ENCODE results near the gene FOXK2.
A peak's percentile ranks its signal among the peaks of the same experiment; 100 is the strongest.

The FOXK2 gene

DNA sequence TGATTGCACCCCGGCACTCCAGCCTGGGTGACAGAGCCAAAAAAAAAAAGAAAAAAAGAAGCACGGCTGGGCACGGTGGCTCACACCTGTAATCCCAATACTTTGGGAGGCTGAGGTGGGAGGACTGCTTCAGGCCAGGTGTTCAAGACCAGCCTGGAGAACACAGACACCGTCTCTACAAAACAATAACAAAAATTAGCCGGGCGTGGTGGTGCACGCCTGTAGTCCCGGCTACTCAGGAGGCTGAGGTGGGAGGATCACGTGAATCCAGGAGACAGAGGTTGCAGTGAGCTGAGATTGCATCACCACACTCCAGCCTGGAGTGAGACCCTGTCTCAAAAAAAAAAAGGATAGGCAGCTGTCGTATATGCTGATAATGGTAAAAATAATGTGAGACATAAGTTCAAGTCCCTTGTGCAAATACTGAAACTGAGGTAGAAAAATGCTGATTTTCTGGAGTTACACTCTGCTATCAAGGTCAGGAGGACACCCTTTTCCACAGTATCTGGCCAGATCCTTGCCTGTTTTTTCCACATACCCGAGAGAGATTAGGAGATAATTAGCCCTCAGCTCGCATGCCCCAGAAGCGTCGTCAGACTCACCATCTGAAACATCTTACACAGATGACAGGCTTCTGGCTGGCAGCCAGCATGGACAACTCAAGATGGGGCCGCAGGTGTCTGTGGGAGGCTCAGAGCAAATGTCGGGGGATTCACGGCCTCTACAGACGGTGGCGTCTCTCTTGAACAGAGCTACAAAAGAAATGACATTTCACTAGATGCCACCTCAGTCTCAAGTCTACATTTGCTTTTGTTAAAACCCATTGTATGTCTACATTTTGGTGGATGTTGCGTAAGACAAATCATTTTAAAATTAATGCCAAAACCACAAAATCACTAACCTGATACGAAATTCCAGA is 91.9 kb downstream of the FOXK2 start:
- DNase-seq = no peak

DNA sequence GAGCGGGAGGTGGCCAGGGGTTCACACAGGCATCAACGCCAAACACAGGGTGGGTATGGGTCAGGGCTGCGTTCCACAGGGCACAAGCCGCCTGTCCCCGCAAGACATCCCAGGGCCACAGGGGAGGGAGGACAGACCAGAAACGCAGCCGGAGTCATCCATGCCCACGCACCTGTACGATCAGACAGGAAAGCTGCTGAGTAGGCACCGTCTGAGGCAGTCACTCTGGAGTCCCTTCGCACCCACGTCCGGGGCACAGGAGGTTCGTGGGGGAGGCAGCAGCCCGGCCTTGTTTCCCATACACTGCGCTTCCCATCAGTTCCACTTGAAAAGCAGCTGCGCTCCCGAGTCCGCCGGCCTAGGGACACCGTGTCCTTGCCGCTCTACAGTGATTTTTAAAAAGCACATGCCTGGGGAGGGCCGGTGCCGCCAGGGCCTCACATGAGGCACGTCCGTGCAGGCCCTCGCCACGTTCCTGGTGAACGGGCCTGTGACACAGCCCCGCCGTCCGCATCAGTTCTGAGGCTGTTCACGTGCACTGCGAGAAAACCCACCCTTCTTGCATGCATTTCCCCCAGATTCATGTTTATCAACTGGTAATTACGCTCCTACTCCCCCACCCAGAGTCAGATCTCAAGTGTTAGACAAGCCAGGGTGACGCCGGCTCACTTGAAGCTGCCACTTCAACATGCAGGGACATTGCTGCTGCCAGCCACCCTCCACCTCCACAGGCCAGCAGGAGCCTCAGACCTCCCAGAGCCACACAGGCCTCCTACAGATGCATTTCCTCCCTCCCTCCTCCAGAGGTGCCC is 94.0 kb downstream of the FOXK2 start:
- no peak for DNase-seq

DNA sequence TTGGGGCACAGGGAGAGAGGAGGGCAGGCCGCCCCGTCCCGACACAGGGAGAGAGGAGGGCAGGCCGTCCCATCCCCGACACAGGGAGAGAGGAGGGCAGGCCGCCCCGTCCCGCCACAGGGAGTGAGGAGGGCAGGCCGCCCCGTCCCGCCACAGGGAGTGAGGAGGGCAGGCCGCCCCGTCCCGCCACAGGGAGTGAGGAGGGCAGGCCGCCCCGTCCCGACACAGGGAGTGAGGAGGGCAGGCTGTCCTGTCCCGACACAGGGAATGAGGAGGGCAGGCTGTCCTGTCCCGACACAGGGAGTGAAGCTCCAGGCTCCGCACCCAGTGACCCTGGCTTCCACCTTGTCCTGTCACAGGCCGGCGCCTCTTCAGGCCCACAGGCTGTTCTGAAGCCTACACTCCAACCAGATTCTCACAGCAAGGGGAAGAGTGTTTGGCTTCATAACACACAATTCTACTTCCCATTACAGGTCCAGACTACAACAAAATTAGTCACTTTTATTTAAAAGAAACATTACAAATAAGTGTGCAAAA is 94.6 kb downstream of the FOXK2 start:
- no peak for DNase-seq

DNA sequence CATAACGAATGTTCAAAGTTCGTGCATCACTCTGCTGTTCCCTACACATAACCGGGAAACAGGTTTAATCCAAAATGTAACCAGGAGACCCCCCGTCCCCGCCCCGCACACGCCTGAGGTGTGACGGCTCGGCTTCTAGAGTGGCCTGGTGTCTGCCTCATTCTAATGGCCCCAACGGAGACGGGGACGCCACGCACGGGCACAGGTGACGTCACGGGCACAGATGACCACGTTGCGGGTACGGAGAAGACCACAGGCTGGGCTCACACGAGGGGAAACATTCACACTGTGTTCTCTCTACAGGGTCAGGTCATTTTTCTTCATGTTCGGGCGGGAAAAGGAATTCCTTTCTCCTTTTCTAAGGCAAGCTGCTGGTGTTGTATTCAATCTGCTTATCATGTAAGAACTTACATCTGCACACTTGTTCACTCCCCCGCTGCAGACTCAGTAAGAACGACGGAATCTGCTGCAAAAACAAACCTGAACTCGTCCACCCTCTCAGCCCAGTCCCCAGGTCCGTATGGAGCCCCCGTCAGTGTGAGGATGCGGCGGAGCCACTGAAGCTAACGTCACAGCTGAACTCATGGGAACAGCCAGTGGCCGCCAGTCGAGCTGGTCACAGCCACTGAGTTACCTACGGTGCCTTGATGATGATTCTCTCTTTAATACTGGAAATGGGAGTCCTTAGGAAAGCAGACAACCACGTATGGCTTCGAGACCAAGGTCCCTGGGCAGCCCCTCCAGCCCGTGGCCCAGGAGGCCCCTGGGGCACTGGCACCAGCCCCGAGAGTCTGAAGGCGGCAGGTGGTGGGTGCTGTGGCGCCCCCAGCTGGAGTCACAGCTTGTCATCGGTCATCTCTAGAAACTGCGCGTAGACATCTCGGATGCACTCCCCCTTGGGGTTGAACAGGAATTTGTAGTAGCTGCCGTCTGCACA is 95.8 kb downstream of the FOXK2 start:
- DNase-seq = peak; percentile 19 to 24

DNA sequence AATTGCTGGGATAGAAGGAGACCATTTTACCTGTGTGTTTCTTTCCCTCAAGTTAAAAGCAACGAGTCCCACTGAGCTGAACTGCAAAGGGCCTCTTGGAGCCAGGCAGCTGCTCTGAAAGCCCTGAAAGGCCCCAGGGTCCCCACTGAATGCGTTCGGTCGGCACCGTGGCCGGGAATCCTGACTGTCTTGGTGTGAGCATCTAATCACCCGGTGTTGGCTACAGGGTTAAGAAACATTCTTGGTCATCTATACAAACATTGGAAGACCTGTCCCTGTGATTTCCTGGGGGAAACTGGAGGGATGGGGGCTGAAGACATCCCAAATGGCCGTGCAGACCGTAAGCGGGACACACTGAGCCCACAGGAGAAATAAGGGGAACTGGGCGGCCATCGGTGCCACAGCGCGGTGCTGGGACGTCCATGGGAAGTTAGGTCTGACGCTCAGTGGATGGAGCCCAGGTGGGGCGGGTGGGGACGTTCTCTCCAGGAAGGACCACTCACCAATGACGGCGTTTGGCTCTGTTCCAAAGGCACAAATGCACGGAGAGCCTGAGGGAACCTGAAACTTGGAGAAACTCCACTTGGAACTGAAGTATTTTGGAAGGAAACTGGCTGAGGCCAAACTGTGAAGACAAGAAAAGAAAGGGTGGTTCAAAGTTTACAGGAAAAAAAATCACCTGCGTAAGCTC is 96.6 kb downstream of the FOXK2 start:
- no peak for DNase-seq

DNA sequence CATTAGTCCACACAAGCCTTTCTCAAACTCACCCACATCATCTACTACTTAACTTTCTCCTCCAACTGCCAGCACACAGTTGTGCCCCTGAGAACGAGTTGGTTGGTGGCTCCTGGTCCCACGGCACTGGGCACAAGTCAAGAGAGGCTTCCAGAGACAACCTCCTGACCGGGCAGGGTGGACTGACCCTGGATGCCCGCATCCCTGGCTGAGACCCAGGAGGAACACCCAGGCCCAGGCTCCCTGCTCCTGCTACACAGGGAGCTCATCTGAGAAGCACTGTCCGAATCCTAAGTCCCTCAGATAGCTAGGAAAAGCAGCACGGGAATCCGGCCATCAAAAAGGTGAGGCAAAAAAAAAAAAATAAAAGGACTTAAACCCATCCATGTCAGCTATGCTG is 99.7 kb downstream of the FOXK2 start:
- DNase-seq = no peak

DNA sequence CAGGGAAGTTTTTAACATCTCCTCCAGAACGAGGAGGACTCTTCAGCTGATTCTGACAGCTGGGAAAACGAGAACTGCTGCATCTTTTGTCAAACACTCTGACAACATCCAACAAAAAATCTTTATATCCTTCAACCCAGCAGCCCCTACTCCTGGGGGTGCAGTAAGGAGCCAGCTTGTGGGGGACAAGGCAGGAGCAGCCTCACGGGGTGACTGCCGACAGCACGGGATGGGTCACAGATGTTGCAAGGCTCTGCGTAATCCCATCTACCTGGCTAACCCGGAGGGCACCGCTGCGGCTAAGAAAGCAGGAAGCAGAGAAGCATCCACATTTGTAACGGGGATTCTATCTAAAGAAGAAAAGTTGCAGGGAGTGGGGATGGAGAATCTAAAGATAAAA is 100.1 kb downstream of the FOXK2 start:
- DNase-seq = no peak

DNA sequence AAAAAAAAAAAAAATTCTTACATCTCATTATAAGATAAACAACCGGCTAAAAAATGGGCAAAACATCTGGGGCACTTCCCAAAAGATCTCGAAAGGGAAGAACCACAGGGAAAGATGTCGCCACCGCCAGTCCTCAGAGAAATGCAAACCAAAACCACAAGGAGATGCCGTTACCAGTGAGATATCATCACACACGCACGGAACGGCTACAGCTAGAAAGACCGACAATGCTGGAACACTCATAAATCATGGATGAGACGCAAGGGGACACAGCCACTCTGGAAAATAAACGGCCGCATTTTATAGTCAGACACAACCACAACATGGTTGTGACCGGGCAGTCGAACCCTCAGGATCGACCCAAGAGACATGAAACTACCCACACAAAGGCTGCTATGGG is 104.2 kb downstream of the FOXK2 start:
- no peak for DNase-seq

DNA sequence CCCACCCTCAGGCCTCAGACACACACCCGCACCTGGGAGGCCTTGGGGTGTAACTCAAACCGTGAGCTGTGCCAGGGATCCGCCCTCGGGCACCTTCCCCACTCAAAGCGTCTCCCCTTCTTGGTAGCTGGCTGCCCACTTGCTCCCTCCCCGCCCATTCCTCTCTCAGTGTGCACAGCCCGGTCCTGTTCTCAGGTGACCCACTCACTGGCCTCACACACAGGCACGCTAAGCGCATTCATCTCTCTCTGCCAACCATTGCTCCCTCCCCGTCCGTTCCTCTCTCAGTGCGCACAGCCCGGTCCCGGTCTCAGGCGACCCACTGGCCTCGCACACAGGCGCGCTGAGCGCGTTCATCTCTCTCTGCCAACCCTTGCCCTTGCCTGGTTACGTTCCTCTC is 107.9 kb downstream of the FOXK2 start:
- DNase-seq = no peak

DNA sequence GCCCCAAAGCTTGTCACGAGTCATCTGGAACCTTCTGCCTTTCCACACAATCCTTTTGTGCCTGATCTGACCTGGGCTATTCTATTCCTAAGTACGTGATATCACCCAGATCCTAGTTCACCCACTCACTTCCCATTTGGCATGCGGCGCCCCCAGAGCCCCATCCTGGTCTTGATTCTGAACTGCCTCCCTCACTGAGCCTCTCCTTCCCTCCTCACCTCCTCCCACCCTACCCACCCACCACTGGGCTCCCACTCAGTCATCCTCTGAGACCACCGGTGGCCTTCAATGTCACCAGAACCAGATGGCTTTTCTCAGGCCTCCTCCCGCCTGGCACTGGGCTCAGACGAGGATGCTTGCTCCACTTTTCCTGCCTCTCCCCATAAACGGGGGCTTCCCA is 110.2 kb downstream of the FOXK2 start:
- DNase-seq = no peak

DNA sequence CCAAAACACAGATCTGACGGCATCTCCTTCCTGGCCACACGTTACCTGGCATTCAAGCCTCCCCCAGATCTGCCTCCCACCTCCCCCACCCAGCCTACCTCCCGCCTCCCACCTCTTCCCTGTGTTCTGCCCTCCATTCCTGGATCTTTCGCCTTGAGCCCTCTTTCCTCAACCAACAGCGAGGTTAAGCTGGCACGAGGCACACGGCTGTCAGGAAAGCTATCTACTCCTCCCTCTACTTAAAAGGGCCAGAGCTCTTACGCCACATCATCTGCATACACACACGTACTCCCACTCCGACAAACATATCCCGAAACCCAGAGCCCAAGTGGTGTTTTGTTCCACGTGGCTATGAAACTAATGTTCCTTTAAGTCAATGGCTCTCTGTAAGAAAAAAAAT is 110.7 kb downstream of the FOXK2 start:
- DNase-seq = no peak

DNA sequence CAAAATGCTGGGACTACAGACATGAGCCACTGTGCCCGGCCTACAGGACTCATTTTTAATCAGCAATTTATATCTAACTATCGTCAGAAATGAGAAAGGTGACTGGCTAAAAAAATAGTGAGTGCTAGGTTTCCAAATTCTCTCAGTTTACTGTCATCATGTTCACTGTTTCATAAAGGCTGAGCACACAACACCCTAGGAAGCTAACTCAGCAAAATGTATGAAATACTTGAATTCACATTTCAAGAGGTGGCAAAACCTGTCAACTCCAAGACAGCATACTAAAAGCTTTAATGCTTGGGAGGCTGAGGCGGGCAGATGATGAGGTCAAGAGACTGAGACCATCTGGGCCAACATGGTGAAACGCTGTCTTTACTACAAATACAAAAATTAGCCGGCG is 112.0 kb downstream of the FOXK2 start:
- no peak for DNase-seq

DNA sequence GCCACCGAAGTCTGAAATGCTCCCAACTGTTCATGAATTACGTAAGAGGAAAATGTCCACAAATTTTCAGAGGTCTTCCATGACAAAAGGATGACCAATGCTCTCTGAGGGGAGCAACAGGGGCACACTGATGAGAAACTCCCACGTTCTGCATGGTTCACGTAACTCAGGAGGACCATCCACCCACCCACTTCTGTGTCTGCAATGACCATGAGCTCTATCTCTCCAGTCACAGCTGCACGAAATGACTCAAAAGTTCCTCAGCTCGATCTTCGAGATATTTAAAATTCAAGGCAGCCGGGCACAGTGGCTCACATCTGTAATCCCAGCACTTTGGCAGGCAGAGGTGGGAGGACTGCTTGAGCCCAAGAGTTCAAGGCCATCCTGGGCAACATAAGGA is 112.9 kb downstream of the FOXK2 start:
- DNase-seq = no peak

DNA sequence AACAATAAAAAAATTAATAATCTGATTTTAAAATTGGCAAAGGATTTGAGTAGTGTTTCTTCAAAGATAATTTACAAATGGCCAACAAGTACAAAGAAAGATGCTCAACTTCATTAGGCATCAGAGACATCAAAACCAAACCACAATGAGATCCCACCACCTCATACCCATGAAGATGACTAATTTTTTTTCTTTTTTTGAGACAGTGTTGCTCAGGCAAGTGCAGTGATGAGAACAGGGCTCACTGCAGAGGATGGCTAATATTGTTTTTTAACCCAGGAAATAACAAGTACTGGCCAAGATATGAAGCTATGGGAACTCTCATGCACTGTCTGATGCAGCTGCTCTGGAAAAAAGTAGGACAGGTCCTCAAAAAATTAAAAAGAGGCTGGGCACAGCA is 113.8 kb downstream of the FOXK2 start:
- DNase-seq = no peak

DNA sequence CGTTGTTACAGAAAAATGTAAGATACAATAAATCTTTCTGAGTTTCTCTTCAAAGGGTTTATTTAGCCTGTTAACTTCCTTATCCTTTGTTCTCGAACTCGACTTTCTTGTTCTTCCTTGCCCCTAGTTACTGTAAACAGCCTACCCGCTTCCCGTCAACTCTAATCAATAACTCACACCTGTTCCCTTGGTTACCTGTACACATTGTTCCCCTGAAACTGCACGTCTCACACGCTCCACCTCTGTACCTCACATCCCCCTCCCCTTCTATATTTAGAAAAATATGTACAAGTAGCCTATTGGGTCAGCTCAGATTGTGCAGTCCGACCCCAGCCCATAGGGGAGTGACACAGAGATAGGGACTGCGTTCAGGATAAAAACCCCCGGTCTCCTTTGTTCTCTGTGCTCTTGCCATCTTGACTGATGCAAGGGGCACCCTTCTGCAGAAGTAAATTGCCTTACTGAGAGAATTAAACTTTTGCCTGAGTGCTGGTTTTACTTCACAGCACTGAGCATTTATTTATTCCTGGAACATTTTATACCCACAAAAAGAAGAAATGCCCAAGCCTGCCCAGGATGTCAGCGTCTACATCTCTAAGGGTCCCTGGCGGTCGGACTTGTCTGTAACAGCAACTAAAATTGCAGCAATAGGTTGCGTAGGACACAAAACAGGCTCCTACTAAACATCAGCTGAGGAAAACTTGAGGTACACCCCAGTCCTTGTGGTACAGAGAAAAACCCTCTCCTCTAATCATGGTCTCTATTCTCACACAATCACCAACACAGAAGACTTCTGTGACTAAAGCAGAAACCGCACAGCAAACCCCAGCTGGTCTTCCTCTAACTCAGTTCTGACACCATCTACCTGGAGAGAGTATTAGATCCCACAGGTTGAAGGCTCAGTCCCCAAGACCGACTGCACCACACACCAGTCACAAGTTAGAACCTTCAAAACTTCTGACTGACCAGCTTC is 117.4 kb downstream of the FOXK2 start:
- no peak for DNase-seq

DNA sequence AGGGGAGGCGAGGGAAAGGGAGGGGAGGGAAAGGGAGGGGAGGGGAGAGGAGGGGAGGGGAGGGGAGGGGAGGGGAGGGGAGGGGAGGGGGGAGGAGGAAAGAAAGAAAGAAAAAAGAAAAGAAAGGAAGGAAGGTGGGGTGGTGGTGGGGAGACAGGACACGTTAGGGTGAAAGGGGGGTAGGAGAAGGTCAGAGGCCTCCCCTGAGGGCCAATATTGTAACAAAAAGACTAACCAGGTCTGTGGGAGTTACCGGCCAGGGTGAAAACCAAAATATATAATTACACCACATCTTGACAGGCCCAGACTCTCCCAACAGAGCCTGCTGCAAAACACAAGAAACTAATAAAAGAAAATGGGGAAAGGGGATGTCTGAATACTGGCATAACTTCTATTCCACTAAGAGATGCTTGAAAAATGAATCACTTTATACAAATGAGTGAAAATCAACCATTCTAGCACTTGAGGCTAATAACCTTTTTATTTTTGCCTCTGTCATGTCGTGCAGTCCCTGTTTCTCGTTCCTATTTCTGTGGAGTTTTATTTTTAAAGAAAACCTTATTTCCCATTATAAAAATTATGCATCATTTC is 118.7 kb downstream of the FOXK2 start:
- DNase-seq = no peak

DNA sequence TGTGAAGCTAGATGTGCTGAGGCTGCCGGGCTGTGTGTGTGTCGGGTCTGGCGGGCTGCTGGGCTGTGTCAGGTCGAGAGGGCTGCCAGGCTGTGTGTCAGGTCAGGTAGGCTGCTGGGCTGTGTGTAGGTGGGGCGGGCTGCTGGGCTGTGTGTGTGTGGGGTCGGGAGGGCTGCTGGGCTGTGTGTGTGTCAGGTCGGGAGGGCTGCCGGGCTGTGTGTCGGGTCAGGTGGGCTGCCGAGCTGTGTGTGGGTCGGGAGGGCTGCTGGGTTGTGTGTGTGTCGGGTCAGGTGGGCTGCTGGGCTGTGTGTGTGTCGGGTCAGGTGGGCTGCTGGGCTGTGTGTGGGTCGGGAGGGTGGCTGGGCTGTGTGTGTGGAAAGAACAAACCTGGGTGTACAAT is 120.1 kb downstream of the FOXK2 start:
- no peak for DNase-seq

DNA sequence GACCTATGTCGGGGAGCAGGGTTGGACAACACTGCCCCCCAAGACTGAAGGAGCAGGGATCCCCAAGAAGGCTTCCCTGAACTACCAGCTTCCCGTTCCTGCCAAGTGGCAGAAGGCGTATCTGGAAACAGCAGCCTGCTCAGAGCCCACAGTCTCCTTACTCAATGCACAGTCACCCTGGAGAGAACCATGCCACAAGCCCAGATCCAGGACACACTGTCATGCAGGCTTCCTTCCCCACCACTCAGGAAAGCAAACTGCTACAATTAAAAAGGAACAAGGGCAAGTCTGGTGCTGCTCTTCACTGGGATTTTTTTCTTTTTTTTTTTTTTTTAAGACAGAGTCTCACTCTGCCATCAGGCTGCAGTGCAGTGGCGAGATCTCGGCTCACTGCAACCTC is 120.5 kb downstream of the FOXK2 start:
- peak; percentile 75 to 82 for DNase-seq

DNA sequence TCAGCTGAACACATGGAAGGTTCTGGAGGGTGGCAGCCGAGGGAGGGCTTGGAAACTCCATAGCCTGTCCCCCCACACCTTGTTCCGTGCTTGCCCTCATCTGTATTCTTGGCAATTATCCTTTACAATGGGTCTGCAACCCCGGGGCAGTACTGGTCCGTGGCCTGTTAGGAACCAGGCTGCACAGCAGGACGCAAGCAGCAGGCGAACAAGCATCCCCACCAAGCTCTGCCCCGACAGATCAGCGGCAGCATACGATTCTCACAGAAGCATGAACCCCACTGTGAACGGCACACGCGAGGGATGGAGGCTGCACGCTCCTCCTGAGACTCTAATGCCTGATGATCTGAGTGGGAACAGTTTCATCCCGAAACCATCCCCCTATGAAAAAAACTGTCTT is 122.5 kb downstream of the FOXK2 start:
- DNase-seq = no peak

DNA sequence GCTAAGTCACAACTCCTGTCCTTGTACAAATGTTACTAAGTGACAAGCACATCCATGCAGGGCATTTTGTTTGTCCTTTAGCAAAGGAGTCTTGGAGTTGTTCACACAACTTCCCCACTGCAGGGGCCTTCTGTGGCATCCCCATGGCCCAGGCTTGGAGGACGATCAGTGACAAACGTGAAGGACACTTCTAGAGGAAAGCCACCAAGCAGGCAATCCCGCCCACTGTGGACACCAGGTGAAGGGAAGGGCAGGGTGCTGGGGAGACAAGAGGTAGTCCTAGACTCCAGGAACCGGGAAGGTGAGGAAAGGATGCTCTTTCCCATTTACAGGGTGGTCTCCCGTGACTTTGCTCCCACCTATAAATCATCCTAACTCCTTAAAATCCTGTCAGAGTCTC is 124.6 kb downstream of the FOXK2 start:
- no peak for DNase-seq

DNA sequence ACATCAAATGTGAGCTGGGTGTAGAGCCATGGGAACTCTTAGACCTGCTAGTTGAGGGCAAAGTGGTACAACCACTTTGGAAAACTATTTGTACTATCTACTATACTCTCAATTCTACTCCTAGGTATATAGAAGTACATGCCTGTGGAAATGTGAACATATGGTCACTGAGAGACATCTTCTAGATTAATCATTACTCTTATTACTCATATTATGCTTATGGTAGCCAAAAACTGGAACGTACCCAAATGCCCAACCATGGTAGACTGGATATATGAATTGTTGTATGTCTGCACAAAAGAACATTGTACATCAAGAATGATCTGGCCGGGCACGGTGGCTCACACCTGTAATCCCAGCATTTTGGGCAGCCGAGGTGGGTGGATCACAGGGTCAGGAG is 126.0 kb downstream of the FOXK2 start:
- DNase-seq = no peak
